Posterior cingulate gyrus (tissue), 11 donors: ENCODE data around the gene PCSK4.
"Not testable (repeated sequence)": the region's sequence is repeated elsewhere in the genome, so short reads cannot be mapped to it uniquely, and the experiment has no call there.

ENCODE experiments used
- DNase-seq, 10 donors: peaks; one replicate each; pipeline versions ENCODE4 v3.0.0 to v3.0.0-alpha.2; 2020 to 2021; ENCODE audit warnings: mixed read lengths in 3 of 10
- intact Hi-C: fragments of 100-400 bp; cut with DNase I; formaldehyde crosslinking; loops from one replicate; pipeline ENCODE4 v1.15.1; 2023

The PCSK4 gene

GRCh38 chr19:1505991-1506881 is 16.1 kb upstream of the PCSK4 start:
- DNase-seq: peak in 1 of 10 donors; percentile 81
- intact Hi-C loops: no loop called here

DNA sequence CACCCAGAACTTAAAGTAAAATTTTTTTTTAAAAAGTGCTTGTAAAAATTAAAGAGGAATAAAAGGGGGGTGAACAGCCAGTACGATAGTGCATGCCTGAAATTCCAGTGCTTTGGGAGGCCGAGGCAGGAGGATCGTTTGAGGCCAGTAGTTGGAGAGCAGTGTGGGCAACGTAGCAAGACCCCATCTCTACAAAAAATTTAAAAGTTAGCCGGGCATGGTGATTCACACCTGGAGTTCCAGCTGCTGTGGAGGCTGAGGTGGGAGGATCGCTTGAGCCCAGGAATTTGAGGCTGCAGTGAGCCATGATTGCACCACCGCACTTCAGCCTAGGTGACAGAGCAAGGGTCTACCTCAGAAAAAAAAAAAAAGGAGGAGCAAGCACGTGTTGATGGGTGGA is 14.9 kb upstream of the PCSK4 start:
- DNase-seq: no peak
- intact Hi-C loops: no loop called here

DNA sequence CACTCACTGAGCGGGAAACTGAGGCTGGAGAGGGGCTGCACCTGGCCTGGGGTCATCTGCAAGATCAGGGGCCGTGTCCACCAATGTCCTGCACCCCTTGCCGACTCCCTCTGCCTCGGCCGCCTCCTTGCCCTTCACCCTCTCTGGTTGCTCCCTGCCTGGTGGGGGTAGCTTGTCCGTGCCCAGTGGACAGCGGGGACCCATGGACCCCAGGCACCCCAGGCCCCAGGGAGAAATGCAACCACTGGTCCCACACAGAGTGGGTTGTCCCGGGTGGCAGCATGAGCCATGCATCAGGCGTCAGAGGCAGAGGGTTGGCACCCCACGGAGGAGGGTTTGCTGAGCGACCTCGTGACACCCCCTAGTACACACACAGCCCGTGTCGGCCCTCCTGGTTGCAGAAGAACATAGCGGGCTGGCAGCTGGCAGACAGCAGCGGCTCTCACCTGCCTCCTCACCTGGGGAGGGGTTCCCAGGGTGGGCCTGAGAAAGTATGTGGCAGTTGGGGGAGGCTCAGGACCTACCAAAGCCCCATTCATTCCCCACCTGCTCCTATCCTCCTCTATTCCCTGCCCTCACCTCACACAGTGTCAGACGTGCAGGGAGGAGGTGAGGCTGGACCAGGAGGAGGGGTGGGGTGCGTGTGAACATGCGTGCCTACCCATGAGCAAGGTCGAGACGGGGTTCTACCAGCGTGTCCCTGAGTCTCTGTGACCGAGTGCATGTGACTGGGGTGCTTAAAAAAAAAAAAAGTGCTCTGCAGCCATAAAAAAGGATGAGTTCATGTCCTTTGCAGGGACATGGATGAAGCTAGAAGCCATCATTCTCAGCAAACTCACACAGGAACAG is 14.0 kb upstream of the PCSK4 start:
- intact Hi-C loops: no loop called here
- DNase-seq: no peak

- DNase-seq: peak in 6 of 10 donors; percentile 46 to 90 (median 53)
- intact Hi-C loops: no loop called here
These were observed 13.2 kb upstream of the PCSK4 start for GRCh38 chr19:1503089-1503924.

DNA sequence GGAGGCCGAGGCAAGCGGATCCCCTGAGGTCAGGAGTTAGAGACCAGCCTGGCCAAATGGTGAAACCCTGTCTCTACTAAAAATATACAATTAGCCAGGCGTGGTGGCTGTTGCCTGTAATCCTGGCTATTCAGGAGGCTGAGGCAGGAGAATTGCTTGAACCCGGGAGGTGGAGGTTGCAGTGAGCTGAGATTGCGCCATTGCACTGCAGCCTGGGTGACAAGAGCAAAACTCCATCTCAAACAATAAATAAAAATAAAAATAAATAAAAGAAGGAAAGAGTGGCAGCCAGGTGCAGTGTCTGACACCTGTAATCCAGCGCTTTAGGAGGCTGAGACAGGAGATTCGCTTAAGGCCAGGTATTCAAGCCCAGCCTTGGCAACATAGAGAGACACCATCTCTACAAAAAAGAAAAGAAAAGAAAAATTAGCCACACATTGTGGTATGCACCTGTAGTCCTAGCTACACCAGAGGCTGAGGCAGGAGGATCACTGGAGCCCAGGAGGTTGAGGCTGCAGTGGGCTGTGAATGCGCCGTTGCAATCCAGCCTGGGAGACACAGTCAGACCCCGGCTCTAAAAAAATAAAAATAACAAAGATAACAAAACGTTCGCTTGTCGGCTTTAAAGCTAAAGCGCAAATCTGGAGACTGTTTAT is 12.4 kb upstream of the PCSK4 start:
- DNase-seq: no peak
- intact Hi-C loops: no loop called here

DNA sequence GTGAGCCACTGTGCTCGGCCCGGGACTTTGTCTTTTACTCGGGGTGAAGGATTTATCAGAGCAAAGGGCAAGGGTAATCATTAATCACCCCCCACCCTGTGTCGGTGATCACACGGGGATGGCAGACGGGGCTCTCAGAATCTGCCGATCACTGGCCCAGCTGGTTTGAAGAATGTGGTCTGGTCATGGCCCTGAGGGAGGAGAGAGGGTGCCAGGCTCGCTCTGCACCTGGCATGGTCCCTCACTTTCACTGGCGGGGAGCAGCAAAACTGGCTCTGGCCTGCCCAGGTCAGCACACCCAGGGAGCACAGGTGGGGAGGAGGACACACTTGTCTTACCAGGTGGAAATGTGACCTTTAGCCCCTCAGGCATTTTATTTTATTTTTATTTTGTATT is 11.0 kb upstream of the PCSK4 start:
- intact Hi-C loops: no loop called here
- no peak for DNase-seq

DNA sequence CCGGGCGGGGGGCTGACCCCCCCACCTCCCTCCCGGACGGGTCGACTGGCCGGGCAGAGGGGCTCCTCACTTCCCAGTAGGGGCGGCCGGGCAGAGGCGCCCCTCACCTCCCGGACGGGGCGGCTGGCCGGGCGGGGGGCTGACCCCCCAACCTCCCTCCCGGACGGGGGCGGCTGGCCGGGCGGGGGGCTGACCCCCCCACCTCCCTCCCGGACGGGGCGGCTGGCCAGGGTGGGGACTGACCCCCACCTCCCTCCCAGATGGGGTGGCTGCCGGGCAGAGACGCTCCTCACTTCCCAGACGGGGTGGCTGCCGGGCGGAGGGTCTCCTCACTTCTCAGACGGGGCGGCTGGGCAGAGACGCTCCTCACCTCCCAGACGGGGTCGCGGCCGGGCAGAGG is 9.1 kb upstream of the PCSK4 start:
- peak in 1 of 10 donors; percentile 62 for DNase-seq
- intact Hi-C loops: not testable (repeated sequence)

GRCh38 chr19:1497578-1498235 is 7.6 kb upstream of the PCSK4 start:
- intact Hi-C loops: no loop called here
- no peak for DNase-seq

DNA sequence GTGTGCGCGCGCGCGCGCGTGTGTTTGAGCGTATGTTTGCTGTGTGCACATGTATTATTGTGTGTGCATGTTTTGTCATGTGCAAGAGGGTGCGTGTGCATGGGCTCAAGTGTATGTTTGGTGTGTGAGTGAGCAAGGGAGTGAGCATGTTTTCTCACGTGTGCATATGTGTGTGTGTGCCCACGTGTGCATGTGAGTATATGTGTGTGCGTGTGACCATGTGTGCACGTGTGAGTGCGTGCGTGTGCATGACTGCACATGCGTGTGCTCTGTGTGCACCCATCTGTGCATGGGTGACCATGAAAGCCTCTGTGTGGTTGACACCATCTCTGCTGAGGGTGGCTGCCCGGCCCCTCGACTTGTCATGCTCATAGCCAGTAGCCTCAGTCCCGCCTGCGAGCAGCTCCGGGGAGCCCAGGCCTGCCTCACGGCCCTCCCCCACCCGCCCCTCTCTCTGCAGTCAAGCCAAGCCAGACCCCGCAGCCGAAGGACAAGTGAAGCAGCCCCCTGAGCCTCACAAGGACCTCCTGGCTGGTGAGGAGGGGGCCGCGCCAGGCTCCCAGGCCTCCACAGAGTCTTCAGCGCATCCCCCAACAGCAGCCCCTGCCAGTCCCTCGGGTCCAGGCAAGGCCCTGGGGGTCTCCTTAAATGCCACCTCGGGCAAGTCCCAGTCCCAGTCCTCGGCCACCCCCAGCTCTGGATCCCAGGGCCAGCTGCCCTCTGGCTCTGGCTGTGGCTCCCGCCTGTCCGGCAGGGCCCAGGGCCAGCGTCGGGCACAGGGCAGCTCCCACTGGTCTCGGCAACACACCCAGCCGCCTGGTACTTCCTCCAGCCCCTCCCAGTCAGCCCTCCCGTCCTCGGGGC is 6.8 kb upstream of the PCSK4 start:
- peak in 1 of 10 donors; percentile 76 for DNase-seq
- intact Hi-C loops: no loop called here

DNA sequence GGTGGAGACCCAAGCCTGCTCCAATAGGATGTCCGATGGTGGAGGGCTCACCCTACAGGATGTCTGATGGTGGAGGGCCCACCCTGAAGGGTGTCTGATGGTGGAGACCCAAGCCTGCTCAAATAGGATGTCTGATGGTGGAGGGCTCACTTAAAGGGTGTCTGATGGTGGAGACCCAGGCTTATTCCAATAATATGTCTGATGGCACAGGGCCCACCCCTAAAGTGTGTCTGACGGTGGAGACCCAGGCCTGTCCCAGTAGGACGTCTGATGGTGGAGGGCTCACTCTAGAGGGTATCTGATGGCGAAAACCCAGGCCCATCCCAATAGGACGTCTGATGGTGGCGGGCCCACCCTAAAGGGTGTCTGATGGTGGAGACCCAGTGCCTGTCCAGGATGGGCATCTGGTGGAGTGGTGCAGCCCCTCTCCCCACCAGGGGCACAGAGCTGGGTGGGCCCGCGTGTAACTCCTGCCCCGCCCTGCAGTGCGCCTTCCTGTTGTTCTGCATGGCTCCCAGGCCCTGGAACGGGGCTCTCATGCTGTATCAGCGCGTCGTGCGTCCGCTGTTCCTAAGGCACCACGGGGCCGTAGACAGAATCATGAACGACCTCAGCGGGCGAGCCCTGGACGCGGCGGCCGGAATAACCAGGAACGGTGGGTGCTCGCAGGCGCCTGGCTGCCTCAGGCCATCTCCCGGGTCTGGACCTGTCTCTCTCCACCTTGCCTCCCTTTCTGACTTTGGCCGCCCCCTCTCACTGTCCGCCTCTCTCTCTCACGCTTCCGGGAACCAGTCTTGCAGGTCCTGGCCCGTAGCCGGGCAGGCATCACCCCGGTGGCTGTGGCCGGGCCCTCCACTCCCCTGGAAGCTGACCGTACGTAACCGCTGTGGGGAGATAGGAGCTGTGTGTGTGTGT is 5.9 kb upstream of the PCSK4 start:
- DNase-seq: peak in 1 of 10 donors; percentile 77
- intact Hi-C loops: no loop called here

GRCh38 chr19:1495051-1495798 is 5.1 kb upstream of the PCSK4 start:
- peak in 1 of 10 donors; percentile 76 for DNase-seq
- intact Hi-C loops: no loop called here

- DNase-seq: no peak
- intact Hi-C loops: no loop called here
These were observed 4.1 kb upstream of the PCSK4 start for GRCh38 chr19:1494115-1494815.

GRCh38 chr19:1492474-1493006 is 2.4 kb upstream of the PCSK4 start:
- DNase-seq: no peak
- intact Hi-C loops: no loop called here

- peak in 2 of 10 donors; percentile 78 to 79 for DNase-seq
- intact Hi-C loops: no loop called here
These were observed 1.7 kb upstream of the PCSK4 start for GRCh38 chr19:1491849-1492170.

DNA sequence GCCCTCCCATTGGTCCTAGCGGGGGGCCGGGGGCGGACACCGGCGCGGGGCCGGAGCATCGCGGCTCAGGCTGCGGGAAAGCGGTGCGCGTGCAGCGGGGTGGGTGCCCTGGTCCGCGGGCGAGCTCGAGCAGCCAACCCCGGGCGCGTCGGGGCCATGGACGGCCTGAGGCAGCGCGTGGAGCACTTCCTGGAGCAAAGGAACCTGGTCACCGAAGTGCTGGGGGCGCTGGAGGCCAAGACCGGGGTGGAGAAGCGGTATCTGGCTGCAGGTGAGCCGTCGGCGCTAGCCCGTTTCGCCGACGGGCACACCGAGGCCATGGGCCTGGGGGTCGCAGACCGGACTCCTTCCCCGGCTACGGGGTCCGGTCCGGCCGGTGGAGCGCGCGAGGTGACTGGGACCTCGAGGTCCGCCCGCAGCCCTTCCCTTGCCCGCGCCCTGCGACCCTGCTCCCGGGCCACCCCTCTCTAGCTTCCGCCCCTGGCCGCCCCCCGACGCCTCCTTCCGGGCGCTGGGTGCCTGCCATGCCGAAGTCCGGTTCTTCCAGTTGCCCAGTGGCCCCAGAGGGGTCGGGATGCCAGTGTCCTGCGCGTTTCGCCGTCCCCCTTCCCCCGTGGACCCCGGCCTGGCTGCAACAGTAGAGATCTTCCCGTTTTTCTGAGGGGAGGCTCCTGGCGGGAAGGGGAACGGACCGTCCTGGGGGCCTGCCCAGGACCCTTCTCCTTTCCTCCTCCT is 1.1 kb upstream of the PCSK4 start, which contains the start of gene REEP6:
TSS of gene REEP6 (plus strand) at position 68 of the 735 bp plus-strand sequence. CDS start at position 157, 89 bp downstream.
- intact Hi-C loops: no loop called here
- DNase-seq: peak in 2 of 10 donors; percentile 9 to 88
